ENCODE measurements around the gene MITF. TPM values are rescaled to one million over a fixed set of nuclear protein-coding genes. Genes with fewer than 3 reads are reported as not detected.

MITF gene
- polyA plus RNA-seq, 4 donors = 0.22 to 2.2 (median 1.6) TPM

GRCh38 chr3:69833591-69833990 is 94.3 kb downstream of the MITF start:
- Histone ChIP-seq H3K36me3 (ENCODE audit: control insufficient read depth in 3 of 3, insufficient read depth in 2 of 3, low read depth in 1 of 3, low read length in 3 of 3) (no peaks in the 10 kb centered on the region), H3K4me1 (ENCODE audit: control insufficient read depth in 3 of 3, insufficient read depth in 2 of 3, low read depth in 1 of 3, low read length in 2 of 3) (no peaks in the 10 kb centered on the region), H3K27ac (ENCODE audit: low read depth in 1 of 3, low read length in 2 of 3) (no peak overlapping the region), H3K4me3 (ENCODE audit: low read depth in 1 of 3, low read length in 3 of 3) (no peak overlapping the region), H3K9me3 (ENCODE audit: control insufficient read depth in 2 of 2, insufficient read depth in 1 of 2, low read depth in 1 of 2, low read length in 1 of 2) (peaks cover 0 to 3% of the 10 kb centered on the region in 2 donors), H3K27me3 (ENCODE audit: control insufficient read depth in 3 of 3, insufficient read depth in 3 of 3, low read length in 3 of 3) (no peaks in the 10 kb centered on the region)
- FAIRE-seq (no peak), DNase-seq (no peak)

DNA sequence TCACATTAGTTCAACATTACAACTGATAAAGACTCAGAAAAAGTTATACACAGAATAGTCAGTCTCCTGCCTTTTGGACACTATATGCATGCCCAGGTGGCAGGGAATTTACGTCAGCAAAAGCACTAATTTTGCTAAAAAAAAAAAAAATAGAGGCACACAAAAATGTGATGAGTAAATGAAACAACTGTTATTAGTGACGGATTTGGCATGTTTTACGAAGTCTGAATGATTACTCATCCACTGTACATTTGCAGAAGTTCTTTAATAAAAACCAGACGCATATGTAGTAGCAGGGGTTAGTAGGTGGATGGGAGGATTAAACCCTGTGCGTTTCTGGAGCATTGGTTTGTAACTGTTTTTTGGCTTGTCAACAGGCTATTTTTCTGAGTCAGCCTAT is 99.0 kb downstream of the MITF start:
- no peaks in the 10 kb centered on the region for H3K36me3 ChIP-seq (ENCODE audit: control insufficient read depth in 3 of 3, insufficient read depth in 2 of 3, low read depth in 1 of 3, low read length in 3 of 3)
- H3K4me1 ChIP-seq (ENCODE audit: control insufficient read depth in 3 of 3, insufficient read depth in 2 of 3, low read depth in 1 of 3, low read length in 2 of 3) = no peaks in the 10 kb centered on the region
- H3K4me3 ChIP-seq (ENCODE audit: low read depth in 1 of 3, low read length in 3 of 3) = no peak overlapping the region
- no peak for FAIRE-seq
- H3K9me3 ChIP-seq (ENCODE audit: control insufficient read depth in 2 of 2, insufficient read depth in 1 of 2, low read depth in 1 of 2, low read length in 1 of 2) = peaks cover 0 to 3% of the 10 kb centered on the region in 2 donors
- H3K27ac ChIP-seq (ENCODE audit: low read depth in 1 of 3, low read length in 2 of 3) = no peak overlapping the region
- no peak for DNase-seq
- no peaks in the 10 kb centered on the region for H3K27me3 ChIP-seq (ENCODE audit: control insufficient read depth in 3 of 3, insufficient read depth in 3 of 3, low read length in 3 of 3)
- WGBS, 3 donors = 65 to 70% (median 65%) methylated on average over 5 of the region's 5 CpGs

GRCh38 chr3:69838696-69839515 is 99.6 kb downstream of the MITF start:
- 73 to 77% (median 73%) methylated on average over 3 of the region's 3 CpGs for WGBS, 3 donors
- Histone ChIP-seq H3K27me3 (ENCODE audit: control insufficient read depth in 3 of 3, insufficient read depth in 3 of 3, low read length in 3 of 3) (no peaks in the 10 kb centered on the region), H3K27ac (ENCODE audit: low read depth in 1 of 3, low read length in 2 of 3) (no peak overlapping the region), H3K36me3 (ENCODE audit: control insufficient read depth in 3 of 3, insufficient read depth in 2 of 3, low read depth in 1 of 3, low read length in 3 of 3) (no peaks in the 10 kb centered on the region), H3K4me1 (ENCODE audit: control insufficient read depth in 3 of 3, insufficient read depth in 2 of 3, low read depth in 1 of 3, low read length in 2 of 3) (no peaks in the 10 kb centered on the region), H3K4me3 (ENCODE audit: low read depth in 1 of 3, low read length in 3 of 3) (no peak overlapping the region), H3K9me3 (ENCODE audit: control insufficient read depth in 2 of 2, insufficient read depth in 1 of 2, low read depth in 1 of 2, low read length in 1 of 2) (peaks cover 0 to 3% of the 10 kb centered on the region in 2 donors)
- DNase-seq (no peak), FAIRE-seq (no peak)

GRCh38 chr3:69842351-69842750 is 103.1 kb downstream of the MITF start:
- Histone ChIP-seq H3K9me3 (ENCODE audit: control insufficient read depth in 2 of 2, insufficient read depth in 1 of 2, low read depth in 1 of 2, low read length in 1 of 2) (no peaks in the 10 kb centered on the region), H3K4me1 (ENCODE audit: control insufficient read depth in 3 of 3, insufficient read depth in 2 of 3, low read depth in 1 of 3, low read length in 2 of 3) (no peaks in the 10 kb centered on the region), H3K4me3 (ENCODE audit: low read depth in 1 of 3, low read length in 3 of 3) (no peak overlapping the region), H3K27me3 (ENCODE audit: control insufficient read depth in 3 of 3, insufficient read depth in 3 of 3, low read length in 3 of 3) (no peaks in the 10 kb centered on the region), H3K36me3 (ENCODE audit: control insufficient read depth in 3 of 3, insufficient read depth in 2 of 3, low read depth in 1 of 3, low read length in 3 of 3) (no peaks in the 10 kb centered on the region), H3K27ac (ENCODE audit: low read depth in 1 of 3, low read length in 2 of 3) (no peak overlapping the region)
- 60 to 77% (median 72%) methylated on average over 5 of the region's 5 CpGs for WGBS, 3 donors
- no peak for DNase-seq
- no peak for FAIRE-seq

DNA sequence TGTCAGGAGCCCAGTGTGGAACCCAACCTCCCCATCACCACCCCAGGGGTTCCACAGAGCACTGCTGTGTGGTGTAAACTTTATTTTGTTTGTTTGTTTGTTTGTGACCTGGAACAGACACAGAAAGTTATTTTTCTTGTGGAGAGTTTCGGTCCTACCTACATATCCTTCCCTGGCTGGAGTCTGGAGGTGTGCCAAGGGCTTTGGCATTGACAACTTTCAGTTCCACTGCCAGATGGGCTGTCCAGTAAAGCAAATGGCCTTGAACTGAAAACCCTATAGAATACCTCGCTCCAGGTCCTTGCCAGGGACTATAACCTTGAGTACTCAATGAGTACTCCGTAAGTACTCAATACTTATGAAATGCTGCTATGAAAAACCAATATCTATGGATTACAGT is 103.5 kb downstream of the MITF start:
- Histone ChIP-seq H3K4me3 (ENCODE audit: low read depth in 1 of 3, low read length in 3 of 3) (no peak overlapping the region), H3K27ac (ENCODE audit: low read depth in 1 of 3, low read length in 2 of 3) (no peak overlapping the region), H3K27me3 (ENCODE audit: control insufficient read depth in 3 of 3, insufficient read depth in 3 of 3, low read length in 3 of 3) (no peaks in the 10 kb centered on the region), H3K36me3 (ENCODE audit: control insufficient read depth in 3 of 3, insufficient read depth in 2 of 3, low read depth in 1 of 3, low read length in 3 of 3) (no peaks in the 10 kb centered on the region), H3K9me3 (ENCODE audit: control insufficient read depth in 2 of 2, insufficient read depth in 1 of 2, low read depth in 1 of 2, low read length in 1 of 2) (no peaks in the 10 kb centered on the region), H3K4me1 (ENCODE audit: control insufficient read depth in 3 of 3, insufficient read depth in 2 of 3, low read depth in 1 of 3, low read length in 2 of 3) (no peaks in the 10 kb centered on the region)
- no peak for FAIRE-seq
- no peak for DNase-seq
- 47 to 85% (median 55%) methylated on average over 3 of the region's 3 CpGs for WGBS, 3 donors

DNA sequence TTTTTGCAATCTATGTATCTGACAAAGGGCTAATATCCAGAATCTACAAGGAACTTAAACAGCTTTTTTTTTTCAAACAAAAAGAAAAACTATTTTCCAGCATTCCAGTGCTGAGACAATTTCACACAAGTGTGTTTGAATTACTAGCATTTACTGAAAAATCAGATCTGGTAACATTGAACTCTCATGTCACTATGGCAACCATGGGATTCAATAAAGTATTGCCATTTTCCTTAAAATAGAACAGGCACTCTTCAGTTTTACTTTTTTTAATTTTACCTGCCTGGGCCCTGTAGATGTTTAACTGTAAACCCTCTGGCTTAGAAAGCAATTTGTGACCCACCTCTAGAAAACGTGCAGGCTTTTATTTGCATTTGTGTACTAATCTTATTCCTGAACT is 105.4 kb downstream of the MITF start:
- H3K36me3 ChIP-seq (ENCODE audit: control insufficient read depth in 3 of 3, insufficient read depth in 2 of 3, low read depth in 1 of 3, low read length in 3 of 3) = no peaks in the 10 kb centered on the region
- 38 to 57% (median 45%) methylated on average over 1 of the region's 1 CpG for WGBS, 3 donors
- H3K27me3 ChIP-seq (ENCODE audit: control insufficient read depth in 3 of 3, insufficient read depth in 3 of 3, low read length in 3 of 3) = no peaks in the 10 kb centered on the region
- no peaks in the 10 kb centered on the region for H3K9me3 ChIP-seq (ENCODE audit: control insufficient read depth in 2 of 2, insufficient read depth in 1 of 2, low read depth in 1 of 2, low read length in 1 of 2)
- no peaks in the 10 kb centered on the region for H3K4me1 ChIP-seq (ENCODE audit: control insufficient read depth in 3 of 3, insufficient read depth in 2 of 3, low read depth in 1 of 3, low read length in 2 of 3)
- H3K4me3 ChIP-seq (ENCODE audit: low read depth in 1 of 3, low read length in 3 of 3) = no peak overlapping the region
- no peak overlapping the region for H3K27ac ChIP-seq (ENCODE audit: low read depth in 1 of 3, low read length in 2 of 3)
- no peak for FAIRE-seq
- DNase-seq = no peak

- FAIRE-seq (no peak), DNase-seq (no peak)
- 84 to 87% (median 86%) methylated on average over 3 of the region's 3 CpGs for WGBS, 3 donors
- H3K4me3 ChIP-seq (ENCODE audit: low read depth in 1 of 3, low read length in 3 of 3) = no peak overlapping the region
- no peaks in the 10 kb centered on the region for H3K9me3 ChIP-seq (ENCODE audit: control insufficient read depth in 2 of 2, insufficient read depth in 1 of 2, low read depth in 1 of 2, low read length in 1 of 2)
- no peaks in the 10 kb centered on the region for H3K36me3 ChIP-seq (ENCODE audit: control insufficient read depth in 3 of 3, insufficient read depth in 2 of 3, low read depth in 1 of 3, low read length in 3 of 3)
- H3K27ac ChIP-seq (ENCODE audit: low read depth in 1 of 3, low read length in 2 of 3) = no peak overlapping the region
- H3K27me3 ChIP-seq (ENCODE audit: control insufficient read depth in 3 of 3, insufficient read depth in 3 of 3, low read length in 3 of 3) = no peaks in the 10 kb centered on the region
- H3K4me1 ChIP-seq (ENCODE audit: control insufficient read depth in 3 of 3, insufficient read depth in 2 of 3, low read depth in 1 of 3, low read length in 2 of 3) = no peaks in the 10 kb centered on the region
Measured at GRCh38 chr3:69847303-69847702, 108.0 kb downstream of the MITF start.

- 58 to 72% (median 65%) methylated on average over 3 of the region's 3 CpGs for WGBS, 3 donors
- Histone ChIP-seq H3K27me3 (ENCODE audit: control insufficient read depth in 3 of 3, insufficient read depth in 3 of 3, low read length in 3 of 3) (no peaks in the 10 kb centered on the region), H3K4me1 (ENCODE audit: control insufficient read depth in 3 of 3, insufficient read depth in 2 of 3, low read depth in 1 of 3, low read length in 2 of 3) (no peaks in the 10 kb centered on the region), H3K9me3 (ENCODE audit: control insufficient read depth in 2 of 2, insufficient read depth in 1 of 2, low read depth in 1 of 2, low read length in 1 of 2) (no peaks in the 10 kb centered on the region), H3K4me3 (ENCODE audit: low read depth in 1 of 3, low read length in 3 of 3) (no peak overlapping the region), H3K27ac (ENCODE audit: low read depth in 1 of 3, low read length in 2 of 3) (no peak overlapping the region), H3K36me3 (ENCODE audit: control insufficient read depth in 3 of 3, insufficient read depth in 2 of 3, low read depth in 1 of 3, low read length in 3 of 3) (no peaks in the 10 kb centered on the region)
- no peak for DNase-seq
- no peak for FAIRE-seq
Measured at GRCh38 chr3:69848113-69848512, 108.8 kb downstream of the MITF start.

DNA sequence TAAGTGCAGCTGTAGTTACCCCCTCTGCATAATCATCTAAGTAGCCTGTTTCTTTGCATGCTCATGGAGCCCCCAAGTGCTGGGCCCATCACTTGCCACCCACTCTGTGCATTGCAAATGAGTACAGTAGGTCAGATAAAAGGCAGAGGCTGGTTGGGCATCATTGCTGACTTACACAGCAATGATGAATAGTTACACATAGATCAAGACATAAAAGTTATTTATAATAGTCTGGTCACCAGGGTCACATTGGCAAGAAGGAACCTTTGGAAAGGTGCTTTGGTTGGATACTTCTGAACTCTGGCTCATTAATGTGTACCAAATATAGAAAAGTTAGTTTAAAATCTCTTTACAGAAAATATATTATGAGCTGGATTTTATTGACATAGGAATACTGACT is 111.6 kb downstream of the MITF start:
- H3K9me3 ChIP-seq (ENCODE audit: control insufficient read depth in 2 of 2, insufficient read depth in 1 of 2, low read depth in 1 of 2, low read length in 1 of 2) = no peaks in the 10 kb centered on the region
- DNase-seq = no peak
- H3K36me3 ChIP-seq (ENCODE audit: control insufficient read depth in 3 of 3, insufficient read depth in 2 of 3, low read depth in 1 of 3, low read length in 3 of 3) = no peaks in the 10 kb centered on the region
- H3K4me1 ChIP-seq (ENCODE audit: control insufficient read depth in 3 of 3, insufficient read depth in 2 of 3, low read depth in 1 of 3, low read length in 2 of 3) = no peaks in the 10 kb centered on the region
- H3K4me3 ChIP-seq (ENCODE audit: low read depth in 1 of 3, low read length in 3 of 3) = no peak overlapping the region
- H3K27ac ChIP-seq (ENCODE audit: low read depth in 1 of 3, low read length in 2 of 3) = no peak overlapping the region
- FAIRE-seq = no peak
- H3K27me3 ChIP-seq (ENCODE audit: control insufficient read depth in 3 of 3, insufficient read depth in 3 of 3, low read length in 3 of 3) = no peaks in the 10 kb centered on the region
